Natural killer cell treated with Interleukin-12 subunit alpha and Interleukin-12 subunit beta and Interleukin-15 and Interleukin-18, amount 100 ng/mL, for 72 hours (primary cell): ENCODE data around the gene TPBG. TPM values are rescaled to one million over a fixed set of nuclear protein-coding genes. Genes with fewer than 3 reads are reported as not detected.

Experiments
- ATAC-seq, 2 donors: fragments of 150-1000 bp; cut with Tn5 transposase in 1 of 2; sonication (Bioruptor Pico), chemical (Tn5 transposase) in 1 of 2; 2 replicates each; pipeline ENCODE4 v1.10.0; 2021
- DNase-seq: peaks from one replicate; pipeline ENCODE4 v3.0.0; 2022; ENCODE audit warnings: low spot score
- H3K27ac Mint-ChIP-seq, 2 donors: 1 replicate in 1 of 2; 2 replicates in 1 of 2; pipeline ENCODE4 v1.8.0; 2022; ENCODE audit warnings: mixed read lengths in 2 of 2, mild to moderate bottlenecking in 1 of 2, moderate library complexity in 1 of 2
- H3K27me3 Mint-ChIP-seq, 2 donors: 1 replicate in 1 of 2; 2 replicates in 1 of 2; pipeline ENCODE4 v1.8.0; 2022; ENCODE audit warnings: mixed read lengths in 2 of 2
- H3K36me3 Mint-ChIP-seq: one replicate; pipeline ENCODE4 v1.8.0; 2022; ENCODE audit warnings: mixed read lengths
- H3K4me1 Mint-ChIP-seq, 2 donors: 1 replicate in 1 of 2; 2 replicates in 1 of 2; pipeline ENCODE4 v1.8.0; 2022; ENCODE audit warnings: low read depth in 2 of 2, mixed read lengths in 2 of 2, mild to moderate bottlenecking in 1 of 2
- H3K4me3 Mint-ChIP-seq: one replicate; pipeline ENCODE4 v1.8.0; 2022; ENCODE audit warnings: mixed read lengths
- H3K9me3 Mint-ChIP-seq: 2 replicates; pipeline ENCODE4 v1.8.0; 2022; ENCODE audit warnings: mixed read lengths
- total RNA-seq, 2 donors: library from RNA; stranded (reverse); gene quantifications; one replicate each; pipeline ENCODE4 v1.2.3, GENCODE V29; 2022

The TPBG gene
- total RNA-seq, 2 donors from 2014 or later, result 0.07 TPM; not detected in 1

- ATAC-seq, result peak; percentile 43 to 51
- no peaks in the 10 kb centered on the region for H3K9me3 Mint-ChIP-seq
- no peak for DNase-seq
- no peak overlapping the region for H3K27ac Mint-ChIP-seq
- peaks cover 7 to 14% of the 10 kb centered on the region in 2 donors for H3K4me1 Mint-ChIP-seq
- H3K36me3 Mint-ChIP-seq, result peaks cover 5% of the 10 kb centered on the region
- H3K27me3 Mint-ChIP-seq, result peaks cover 44 to 68% of the 10 kb centered on the region in 2 donors
- H3K4me3 Mint-ChIP-seq, result peak overlapping the region; percentile 70
Measured at GRCh38 chr6:82364087-82365015, 734 bp downstream of the TPBG start.

DNA sequence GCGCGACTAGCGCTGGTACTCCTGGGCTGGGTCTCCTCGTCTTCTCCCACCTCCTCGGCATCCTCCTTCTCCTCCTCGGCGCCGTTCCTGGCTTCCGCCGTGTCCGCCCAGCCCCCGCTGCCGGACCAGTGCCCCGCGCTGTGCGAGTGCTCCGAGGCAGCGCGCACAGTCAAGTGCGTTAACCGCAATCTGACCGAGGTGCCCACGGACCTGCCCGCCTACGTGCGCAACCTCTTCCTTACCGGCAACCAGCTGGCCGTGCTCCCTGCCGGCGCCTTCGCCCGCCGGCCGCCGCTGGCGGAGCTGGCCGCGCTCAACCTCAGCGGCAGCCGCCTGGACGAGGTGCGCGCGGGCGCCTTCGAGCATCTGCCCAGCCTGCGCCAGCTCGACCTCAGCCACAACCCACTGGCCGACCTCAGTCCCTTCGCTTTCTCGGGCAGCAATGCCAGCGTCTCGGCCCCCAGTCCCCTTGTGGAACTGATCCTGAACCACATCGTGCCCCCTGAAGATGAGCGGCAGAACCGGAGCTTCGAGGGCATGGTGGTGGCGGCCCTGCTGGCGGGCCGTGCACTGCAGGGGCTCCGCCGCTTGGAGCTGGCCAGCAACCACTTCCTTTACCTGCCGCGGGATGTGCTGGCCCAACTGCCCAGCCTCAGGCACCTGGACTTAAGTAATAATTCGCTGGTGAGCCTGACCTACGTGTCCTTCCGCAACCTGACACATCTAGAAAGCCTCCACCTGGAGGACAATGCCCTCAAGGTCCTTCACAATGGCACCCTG is 1.6 kb downstream of the TPBG start:
- H3K27me3 Mint-ChIP-seq, result peaks cover 42 to 65% of the 10 kb centered on the region in 2 donors
- peak; percentile 56 to 62 for ATAC-seq

GRCh38 chr6:82367704-82368103 is 4.1 kb downstream of the TPBG start:
- H3K9me3 Mint-ChIP-seq, result no peaks in the 10 kb centered on the region

More for the DNA sequence above, 1.6 kb downstream of the TPBG start:
- H3K4me1 Mint-ChIP-seq, result peaks cover 7 to 14% of the 10 kb centered on the region in 2 donors
- DNase-seq, result no peak
- H3K4me3 Mint-ChIP-seq, result peak overlapping the region; percentile 66
- peaks cover 5% of the 10 kb centered on the region for H3K36me3 Mint-ChIP-seq
- H3K9me3 Mint-ChIP-seq, result no peaks in the 10 kb centered on the region
- H3K27ac Mint-ChIP-seq, result no peak overlapping the region

GRCh38 chr6:82370788-82371187 is 7.2 kb downstream of the TPBG start:
- Mint-ChIP-seq H3K27ac (no peak overlapping the region), H3K4me3 (no peak overlapping the region), H3K36me3 (no peaks in the 10 kb centered on the region), H3K27me3 (peaks cover 8 to 20% of the 10 kb centered on the region in 2 donors), H3K4me1 (peaks cover 0 to 3% of the 10 kb centered on the region in 2 donors), H3K9me3 (peaks cover 6% of the 10 kb centered on the region)
- no peak for ATAC-seq
- DNase-seq, result no peak

More at GRCh38 chr6:82367704-82368103, 4.1 kb downstream of the TPBG start:
- ATAC-seq (no peak), DNase-seq (no peak)
- Mint-ChIP-seq H3K4me1 (peaks cover 7 to 14% of the 10 kb centered on the region in 2 donors), H3K4me3 (no peak overlapping the region), H3K36me3 (peaks cover 5% of the 10 kb centered on the region), H3K27me3 (peaks cover 26 to 40% of the 10 kb centered on the region in 2 donors), H3K27ac (no peak overlapping the region)

GRCh38 chr6:82371799-82372546 is 8.4 kb downstream of the TPBG start:
- Mint-ChIP-seq H3K9me3 (peaks cover 8% of the 10 kb centered on the region), H3K4me1 (no peaks in the 10 kb centered on the region), H3K27ac (no peak overlapping the region), H3K4me3 (no peak overlapping the region), H3K36me3 (no peaks in the 10 kb centered on the region), H3K27me3 (peaks cover 2 to 8% of the 10 kb centered on the region in 2 donors)
- DNase-seq, result no peak
- no peak for ATAC-seq

DNA sequence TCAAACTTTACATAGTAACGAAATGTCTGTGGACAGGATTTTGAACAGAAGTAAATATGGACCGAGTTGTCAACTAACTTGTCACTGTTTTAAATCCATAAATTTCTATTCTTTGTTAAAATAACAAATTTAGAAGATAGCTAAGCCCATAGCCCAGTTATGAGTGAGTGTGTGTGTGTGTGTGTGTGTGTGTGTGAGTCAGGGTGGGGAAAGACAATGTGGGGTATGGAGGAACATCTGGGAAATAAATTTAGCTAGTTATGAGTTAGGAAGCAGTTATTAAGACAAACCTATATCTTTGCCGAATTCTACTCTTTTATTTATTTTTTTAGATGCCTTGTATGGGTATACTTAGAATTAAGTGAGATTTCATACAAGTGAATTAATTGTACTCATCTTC is 9.0 kb downstream of the TPBG start:
- H3K4me3 Mint-ChIP-seq, result no peak overlapping the region
- H3K36me3 Mint-ChIP-seq, result no peaks in the 10 kb centered on the region
- H3K4me1 Mint-ChIP-seq, result no peaks in the 10 kb centered on the region
- DNase-seq (no peak), ATAC-seq (no peak)
- peaks cover 2 to 7% of the 10 kb centered on the region in 2 donors for H3K27me3 Mint-ChIP-seq
- H3K9me3 Mint-ChIP-seq, result peaks cover 8% of the 10 kb centered on the region
- H3K27ac Mint-ChIP-seq, result no peak overlapping the region

DNA sequence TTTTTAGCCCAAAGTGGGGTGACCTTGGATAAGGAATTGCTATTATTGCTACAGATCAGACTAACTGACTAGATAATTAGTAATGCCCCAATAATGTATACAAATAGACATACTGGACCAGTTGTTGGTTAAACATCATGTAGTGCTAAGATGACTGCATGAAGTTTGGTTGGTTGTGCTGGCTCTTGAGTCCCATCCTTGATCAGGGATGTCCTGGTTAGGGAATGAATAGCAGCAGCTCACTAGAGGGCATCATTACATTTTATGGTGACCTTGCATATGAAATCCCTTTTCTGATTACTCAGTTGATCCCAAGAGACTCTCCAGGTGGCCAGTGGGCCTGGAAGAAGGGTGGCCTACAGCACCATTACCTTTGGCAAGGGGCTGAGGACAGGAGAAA is 10.9 kb downstream of the TPBG start:
- no peak for ATAC-seq
- H3K27me3 Mint-ChIP-seq, result peaks cover 0 to 9% of the 10 kb centered on the region in 2 donors

GRCh38 chr6:82376636-82377035 is 13.0 kb downstream of the TPBG start:
- no peaks in the 10 kb centered on the region for H3K4me1 Mint-ChIP-seq
- H3K4me3 Mint-ChIP-seq, result no peak overlapping the region
- peaks cover 16% of the 10 kb centered on the region for H3K9me3 Mint-ChIP-seq
- H3K36me3 Mint-ChIP-seq, result no peaks in the 10 kb centered on the region
- ATAC-seq, result no peak
- DNase-seq, result no peak
- H3K27ac Mint-ChIP-seq, result no peak overlapping the region
- peaks cover 0 to 9% of the 10 kb centered on the region in 2 donors for H3K27me3 Mint-ChIP-seq

More for the DNA sequence above, 10.9 kb downstream of the TPBG start:
- Mint-ChIP-seq H3K36me3 (no peaks in the 10 kb centered on the region), H3K9me3 (peaks cover 16% of the 10 kb centered on the region), H3K27ac (no peak overlapping the region), H3K4me1 (no peaks in the 10 kb centered on the region), H3K4me3 (no peak overlapping the region)
- no peak for DNase-seq

- Mint-ChIP-seq H3K27me3 (peaks cover 0 to 16% of the 10 kb centered on the region in 2 donors), H3K4me1 (no peaks in the 10 kb centered on the region), H3K9me3 (peaks cover 11% of the 10 kb centered on the region), H3K4me3 (no peak overlapping the region), H3K27ac (no peak overlapping the region), H3K36me3 (no peaks in the 10 kb centered on the region)
- ATAC-seq (no peak), DNase-seq (no peak)
Measured at GRCh38 chr6:82380566-82381185, 17.1 kb downstream of the TPBG start.

DNA sequence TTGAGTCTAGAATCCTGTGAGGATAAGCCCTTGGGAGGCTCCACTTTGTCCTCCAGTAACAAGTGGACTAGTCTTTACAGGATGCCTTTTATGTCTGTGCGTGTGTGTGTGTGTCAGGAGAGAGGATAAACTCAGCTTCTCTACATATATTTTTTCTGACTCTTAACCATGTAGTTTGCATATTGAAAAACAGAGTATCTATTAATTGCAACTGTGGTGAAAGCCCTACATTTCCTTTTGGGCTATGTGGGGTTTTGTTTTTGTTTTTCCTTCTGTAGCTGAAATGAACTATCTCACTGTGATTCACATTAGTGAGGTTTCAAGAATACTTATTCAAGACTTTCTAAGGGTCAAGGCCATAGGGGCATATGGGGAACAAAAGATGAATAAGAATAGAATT is 17.7 kb downstream of the TPBG start:
- DNase-seq (no peak), ATAC-seq (no peak)
- Mint-ChIP-seq H3K4me1 (no peaks in the 10 kb centered on the region), H3K9me3 (peaks cover 8% of the 10 kb centered on the region), H3K36me3 (no peaks in the 10 kb centered on the region), H3K4me3 (no peak overlapping the region), H3K27ac (no peak overlapping the region), H3K27me3 (peaks cover 0 to 16% of the 10 kb centered on the region in 2 donors)

DNA sequence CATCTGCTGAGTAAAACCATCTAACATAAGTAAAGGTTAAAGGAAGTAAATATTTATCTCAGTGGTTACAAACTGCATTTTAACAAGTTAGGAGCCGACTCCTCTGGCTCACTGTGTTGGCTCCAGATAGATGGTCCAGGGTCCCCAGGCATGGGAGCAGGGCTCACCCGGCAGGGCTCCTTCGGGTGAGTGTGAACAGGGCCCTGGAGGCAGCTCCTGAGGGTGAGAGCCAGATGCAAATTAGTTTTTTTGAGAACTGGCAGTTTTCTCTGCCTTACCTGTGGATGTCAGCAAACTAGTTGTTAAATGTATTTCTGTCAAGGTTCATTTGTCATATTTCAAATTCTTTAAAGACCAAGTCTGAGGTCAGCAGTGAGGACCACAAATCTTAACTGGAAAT is 21.5 kb downstream of the TPBG start:
- H3K9me3 Mint-ChIP-seq, result no peaks in the 10 kb centered on the region
- no peak overlapping the region for H3K4me3 Mint-ChIP-seq
- H3K36me3 Mint-ChIP-seq, result no peaks in the 10 kb centered on the region
- ATAC-seq (no peak), DNase-seq (peak; percentile 50)
- no peaks in the 10 kb centered on the region for H3K4me1 Mint-ChIP-seq
- H3K27ac Mint-ChIP-seq, result no peak overlapping the region
- peaks cover 0 to 7% of the 10 kb centered on the region in 2 donors for H3K27me3 Mint-ChIP-seq

- Mint-ChIP-seq H3K27me3 (peaks cover 0 to 7% of the 10 kb centered on the region in 2 donors), H3K27ac (no peak overlapping the region), H3K4me1 (no peaks in the 10 kb centered on the region), H3K4me3 (no peak overlapping the region), H3K36me3 (no peaks in the 10 kb centered on the region), H3K9me3 (no peaks in the 10 kb centered on the region)
- DNase-seq (no peak), ATAC-seq (no peak)
Measured at GRCh38 chr6:82385546-82385945, 21.9 kb downstream of the TPBG start.

- peaks cover 0 to 7% of the 10 kb centered on the region in 2 donors for H3K27me3 Mint-ChIP-seq
- no peaks in the 10 kb centered on the region for H3K36me3 Mint-ChIP-seq
- no peak overlapping the region for H3K4me3 Mint-ChIP-seq
- H3K27ac Mint-ChIP-seq, result no peak overlapping the region
- no peak for ATAC-seq
- no peak for DNase-seq
- H3K4me1 Mint-ChIP-seq, result no peaks in the 10 kb centered on the region
- no peaks in the 10 kb centered on the region for H3K9me3 Mint-ChIP-seq
Measured at GRCh38 chr6:82385961-82386360, 22.3 kb downstream of the TPBG start.
